RWPE2 (cell line): Measurements from ENCODE around the gene SERINC2.

Experiments used
- ATAC-seq: fragments of 200-7000 bp; cut with Tn5 transposase; 3 replicates; pipeline ENCODE4 v1.9.1; 2021; ENCODE audit warnings: low read depth
- DNase-seq: peaks from one replicate; pipeline ENCODE4 v3.0.0-alpha.2; 2020; ENCODE audit warnings: low spot score
- H3K27ac ChIP-seq: fragments of 450-650 bp; 2 replicates; pipeline ENCODE4 v1.5.1; 2017; ENCODE audit warnings: mild to moderate bottlenecking; ENCODE audit not compliant: poor library complexity, severe bottlenecking
- H3K27me3 ChIP-seq: fragments of 250-450 bp; sonication (Bioruptor Pico); 2 replicates; pipeline ENCODE4 v1.5.1; 2021; ENCODE audit warnings: mild to moderate bottlenecking, moderate library complexity; ENCODE audit not compliant: insufficient read depth, poor library complexity, severe bottlenecking
- H3K36me3 ChIP-seq: fragments of 250-450 bp; sonication (Bioruptor Pico); 2 replicates; pipeline ENCODE4 v1.5.1; 2020; ENCODE audit warnings: low read depth, mild to moderate bottlenecking, moderate library complexity
- H3K4me1 ChIP-seq: fragments of 250-450 bp; sonication (Bioruptor Pico); 2 replicates; pipeline ENCODE4 v1.5.1; 2021; ENCODE audit warnings: mild to moderate bottlenecking, moderate library complexity; ENCODE audit not compliant: insufficient read depth, poor library complexity, severe bottlenecking
- H3K4me3 ChIP-seq: fragments of 250-450 bp; sonication (Bioruptor Pico); 2 replicates; pipeline ENCODE4 v1.5.1; 2021; ENCODE audit warnings: mild to moderate bottlenecking, moderate library complexity; ENCODE audit not compliant: severe bottlenecking
- H3K9me3 ChIP-seq: fragments of 250-450 bp; sonication (Bioruptor Pico); 2 replicates; pipeline ENCODE4 v1.5.1; 2021; ENCODE audit warnings: mild to moderate bottlenecking, moderate library complexity; ENCODE audit not compliant: severe bottlenecking
- TF ChIP-seq, protein P1 (sequence below): fragments of 450-650 bp; IDR thresholded peaks from one replicate; pipeline ENCODE4 v1.5.1; 2017; ENCODE audit warnings: mild to moderate bottlenecking, moderate library complexity; ENCODE audit not compliant: poor library complexity, severe bottlenecking

SERINC2 gene

DNA sequence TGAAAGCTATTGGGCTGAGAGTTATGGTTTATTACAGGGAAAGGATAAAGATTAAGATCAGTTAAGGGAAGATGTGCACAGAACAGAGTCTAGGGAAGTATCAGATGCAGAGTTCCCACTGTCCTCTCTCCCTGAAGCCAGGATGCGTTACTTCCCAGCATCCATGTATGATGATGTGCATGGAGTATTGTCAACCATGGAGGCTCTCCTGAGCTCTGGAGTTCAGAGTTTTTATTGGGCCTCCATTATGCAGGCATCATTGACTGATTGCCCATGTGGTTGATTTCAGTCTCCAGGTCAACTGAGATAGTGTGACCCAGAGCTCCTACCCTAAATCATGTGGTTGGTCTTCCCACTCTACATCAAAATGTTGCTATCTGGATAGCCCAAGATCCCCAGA, 30.7 kb downstream of the SERINC2 start:
- TF ChIP-seq, protein P1, sequence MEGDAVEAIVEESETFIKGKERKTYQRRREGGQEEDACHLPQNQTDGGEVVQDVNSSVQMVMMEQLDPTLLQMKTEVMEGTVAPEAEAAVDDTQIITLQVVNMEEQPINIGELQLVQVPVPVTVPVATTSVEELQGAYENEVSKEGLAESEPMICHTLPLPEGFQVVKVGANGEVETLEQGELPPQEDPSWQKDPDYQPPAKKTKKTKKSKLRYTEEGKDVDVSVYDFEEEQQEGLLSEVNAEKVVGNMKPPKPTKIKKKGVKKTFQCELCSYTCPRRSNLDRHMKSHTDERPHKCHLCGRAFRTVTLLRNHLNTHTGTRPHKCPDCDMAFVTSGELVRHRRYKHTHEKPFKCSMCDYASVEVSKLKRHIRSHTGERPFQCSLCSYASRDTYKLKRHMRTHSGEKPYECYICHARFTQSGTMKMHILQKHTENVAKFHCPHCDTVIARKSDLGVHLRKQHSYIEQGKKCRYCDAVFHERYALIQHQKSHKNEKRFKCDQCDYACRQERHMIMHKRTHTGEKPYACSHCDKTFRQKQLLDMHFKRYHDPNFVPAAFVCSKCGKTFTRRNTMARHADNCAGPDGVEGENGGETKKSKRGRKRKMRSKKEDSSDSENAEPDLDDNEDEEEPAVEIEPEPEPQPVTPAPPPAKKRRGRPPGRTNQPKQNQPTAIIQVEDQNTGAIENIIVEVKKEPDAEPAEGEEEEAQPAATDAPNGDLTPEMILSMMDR = no peak
- no peak overlapping the region for H3K4me3 ChIP-seq
- H3K27ac ChIP-seq = no peak overlapping the region
- no peaks in the 10 kb centered on the region for H3K9me3 ChIP-seq
- no peaks in the 10 kb centered on the region for H3K4me1 ChIP-seq
- no peaks in the 10 kb centered on the region for H3K36me3 ChIP-seq
- DNase-seq = no peak
- ATAC-seq = no peak
- no peaks in the 10 kb centered on the region for H3K27me3 ChIP-seq

DNA sequence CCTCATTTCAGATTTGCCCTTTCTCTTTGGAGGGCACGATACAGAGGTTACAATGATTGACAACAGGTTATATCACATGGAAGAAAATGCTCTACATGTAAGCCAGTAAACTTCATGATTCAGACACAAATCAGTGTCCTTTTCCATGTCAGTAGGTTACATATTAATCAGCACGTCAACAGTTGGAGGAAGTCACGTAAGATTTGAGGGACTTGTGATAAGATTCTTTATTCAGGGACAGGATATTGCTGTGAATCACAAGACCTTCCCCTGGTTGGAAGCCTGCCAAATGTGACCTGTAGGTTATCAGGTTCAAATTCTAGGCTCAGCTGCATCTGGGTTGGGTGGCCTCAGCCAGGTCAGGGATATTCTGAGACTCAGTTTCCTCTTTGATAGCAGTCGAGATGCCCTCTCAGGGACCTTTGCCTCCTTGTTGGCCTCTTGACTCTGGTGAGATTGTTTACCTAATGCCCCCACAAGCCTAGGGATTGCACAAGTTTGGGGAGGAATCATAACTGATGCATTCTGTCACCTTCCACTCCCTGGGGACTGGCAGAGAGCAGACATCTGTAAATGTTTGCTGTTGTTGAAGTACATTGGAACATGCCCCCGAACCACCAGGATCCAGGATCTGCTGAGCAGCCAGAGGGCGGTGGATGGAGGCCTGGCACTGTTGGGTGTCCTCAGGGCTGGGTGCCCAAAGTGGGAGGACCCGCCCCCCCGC, 31.9 kb downstream of the SERINC2 start:
- H3K27ac ChIP-seq = no peak overlapping the region
- ATAC-seq (no peak), DNase-seq (no peak)
- H3K4me3 ChIP-seq = no peak overlapping the region
- no peaks in the 10 kb centered on the region for H3K27me3 ChIP-seq
- H3K9me3 ChIP-seq = no peaks in the 10 kb centered on the region
- TF ChIP-seq, protein P1 = no peak
- no peaks in the 10 kb centered on the region for H3K4me1 ChIP-seq
- no peaks in the 10 kb centered on the region for H3K36me3 ChIP-seq

DNA sequence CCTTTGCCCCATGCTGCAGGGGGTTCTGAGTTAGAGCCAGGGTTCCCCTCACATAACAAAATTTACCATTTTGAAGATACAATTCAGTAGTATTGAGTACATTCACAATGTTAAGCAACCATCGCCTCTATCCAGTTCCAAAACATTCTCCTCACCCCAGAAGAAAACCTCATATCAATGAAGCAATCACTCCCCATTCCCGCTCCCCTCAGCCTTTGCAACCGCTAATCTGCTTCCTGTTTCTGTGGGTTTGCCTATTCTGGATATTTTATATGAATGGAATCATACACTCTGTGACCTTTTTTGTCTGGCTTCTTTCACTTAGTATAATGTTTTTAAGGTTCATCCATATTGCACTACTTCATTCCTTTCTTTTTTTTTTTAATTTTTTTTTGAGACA, 32.9 kb downstream of the SERINC2 start:
- ATAC-seq (no peak), DNase-seq (no peak)
- TF ChIP-seq, protein P1 = no peak
- H3K4me3 ChIP-seq = no peak overlapping the region
- H3K4me1 ChIP-seq = no peaks in the 10 kb centered on the region
- H3K9me3 ChIP-seq = no peaks in the 10 kb centered on the region
- no peak overlapping the region for H3K27ac ChIP-seq
- H3K36me3 ChIP-seq = no peaks in the 10 kb centered on the region
- no peaks in the 10 kb centered on the region for H3K27me3 ChIP-seq

DNA sequence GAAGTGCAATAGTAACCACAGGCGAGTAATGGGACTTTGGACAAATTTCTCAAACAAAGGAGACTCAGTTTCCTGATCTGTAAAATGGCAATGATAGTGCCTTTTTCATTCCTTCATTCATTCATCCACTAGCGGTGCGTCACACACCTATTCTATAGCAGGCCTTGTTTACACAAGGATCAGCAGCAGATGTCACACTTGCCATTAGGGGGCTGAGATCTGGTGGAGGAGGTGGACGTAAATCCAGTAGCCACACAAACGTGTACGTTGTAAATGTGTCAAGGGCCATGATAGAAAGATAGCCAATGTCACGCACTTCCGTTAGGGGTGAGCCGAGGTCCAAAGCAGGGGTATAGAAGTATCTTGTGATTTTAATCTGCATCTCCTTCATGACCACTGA, 34.2 kb downstream of the SERINC2 start:
- no peak for DNase-seq
- H3K4me3 ChIP-seq = no peak overlapping the region
- no peak overlapping the region for H3K27ac ChIP-seq
- no peaks in the 10 kb centered on the region for H3K4me1 ChIP-seq
- TF ChIP-seq, protein P1 = no peak
- no peaks in the 10 kb centered on the region for H3K27me3 ChIP-seq
- H3K9me3 ChIP-seq = peaks cover 2% of the 10 kb centered on the region
- no peaks in the 10 kb centered on the region for H3K36me3 ChIP-seq
- ATAC-seq = no peak

DNA sequence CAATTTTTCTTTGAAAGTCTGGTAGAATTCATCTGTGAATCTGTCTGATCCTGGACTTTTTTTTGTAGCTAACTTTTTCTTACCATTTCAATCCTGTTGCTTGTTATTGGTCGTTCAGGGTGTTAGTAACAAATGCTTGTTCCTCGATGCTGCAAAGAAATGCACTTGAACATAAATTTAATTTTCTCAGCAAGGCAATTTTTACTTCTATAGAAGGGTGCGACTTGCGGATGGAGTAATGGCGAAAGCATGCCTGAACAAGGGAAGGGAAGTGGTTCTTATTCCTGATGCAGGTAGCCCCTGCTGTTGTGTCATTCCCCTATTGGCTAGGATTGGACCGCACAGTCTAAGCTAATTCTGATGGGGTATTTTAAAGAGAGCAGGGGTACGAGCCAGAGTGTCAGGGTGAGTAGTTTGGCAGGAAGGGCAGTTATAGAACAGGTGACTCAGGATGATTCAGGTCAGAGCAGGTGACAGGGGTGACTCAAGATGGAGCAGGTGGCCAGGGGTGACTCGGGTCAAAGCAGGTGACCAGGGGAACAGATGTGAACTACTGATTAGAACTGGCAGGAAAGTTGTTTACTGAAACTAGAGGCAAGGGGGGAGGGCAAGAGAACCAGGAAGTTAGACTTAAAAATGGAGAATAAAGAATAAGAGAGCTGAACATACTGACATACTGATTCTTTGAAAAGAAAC, 40.5 kb downstream of the SERINC2 start:
- Histone ChIP-seq H3K36me3 (no peaks in the 10 kb centered on the region), H3K27ac (no peak overlapping the region), H3K27me3 (no peaks in the 10 kb centered on the region), H3K4me3 (no peak overlapping the region), H3K4me1 (no peaks in the 10 kb centered on the region), H3K9me3 (peaks cover 17% of the 10 kb centered on the region)
- no peak for DNase-seq
- TF ChIP-seq, protein P1 = no peak
- no peak for ATAC-seq
